ENCODE data around the gene KLHL33. TPM values are rescaled to one million over a fixed set of nuclear protein-coding genes. Genes with fewer than 3 reads are reported as not detected.
A peak's percentile ranks its signal among the peaks of the same experiment; 100 is the strongest.

Gene KLHL33
- total and polyA plus RNA-seq, 10 of the 15 experiments (the other 5 are each of a cell fraction or from before 2014, with no cell fraction given), result 0.01 to 0.16 (median 0.04) TPM; not detected in 5

DNA sequence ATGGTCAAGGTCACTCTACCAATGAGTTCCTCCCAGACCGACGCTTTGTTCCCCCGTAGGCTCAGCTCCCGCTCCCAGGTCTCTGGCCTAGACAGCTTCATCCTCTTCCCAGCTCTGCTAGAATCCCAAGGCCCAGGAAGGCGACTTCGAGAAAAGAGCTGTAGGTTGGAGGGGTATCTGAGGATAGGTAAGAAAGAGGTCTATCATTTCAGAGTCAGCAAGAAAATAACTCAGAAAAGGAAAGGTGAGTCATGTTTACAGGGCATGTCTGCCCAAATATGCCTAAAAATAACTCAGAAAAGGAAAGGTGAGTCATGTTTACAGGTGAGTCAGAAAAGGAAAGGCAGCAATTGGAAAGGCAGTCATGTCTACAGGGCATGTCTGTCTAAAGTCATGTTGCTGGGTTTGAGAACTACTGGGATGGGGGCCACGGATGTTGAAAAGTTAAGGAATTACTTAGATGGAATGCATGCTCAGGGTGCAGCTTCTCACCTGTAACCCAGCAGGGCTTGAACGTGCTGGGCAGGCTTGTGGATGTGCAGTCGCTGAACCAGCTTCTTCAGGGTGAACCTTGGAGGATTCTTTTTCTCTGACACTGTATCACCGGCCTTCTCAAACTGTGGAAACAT, 34.9 kb downstream of the KLHL33 start:
- Histone ChIP-seq H3K4me2 (ENCODE audit: control insufficient read depth, insufficient read depth) (no peak overlapping the region), H4K20me1 (ENCODE audit: control insufficient read depth, insufficient read depth) (no peaks in the 10 kb centered on the region; the same call in 1 of the 2 replicates), H3K27me3 (replicated peaks in 1 of 2; ENCODE audit: control insufficient read depth in 2 of 2, insufficient read depth in 2 of 2, low read length in 1 of 2) (no peaks in the 10 kb centered on the region), H3K79me2 (ENCODE audit: control insufficient read depth, insufficient read depth, low read length) (no peaks in the 10 kb centered on the region), H3K9me3 (replicated peaks; ENCODE audit: control insufficient read depth, insufficient read depth, low read length) (no peaks in the 10 kb centered on the region), H2AFZ (ENCODE audit: control insufficient read depth, low read depth, low read length) (no peak overlapping the region), H3K27ac (ENCODE audit: control insufficient read depth, insufficient read depth) (no peak overlapping the region), H3K4me3 (no peak overlapping the region), H3K36me3 (ENCODE audit: control insufficient read depth in 2 of 2, insufficient read depth in 2 of 2, low read length in 1 of 2) (peaks cover 5 to 31% of the 10 kb centered on the region in 2 experiments; a peak in 3 of 4 replicates), H3K4me1 (ENCODE audit: control insufficient read depth, insufficient read depth, low read length) (no peaks in the 10 kb centered on the region), H3K9ac (ENCODE audit: control insufficient read depth, insufficient read depth, low read length) (no peak overlapping the region)
- TF ChIP-seq, protein P1, sequence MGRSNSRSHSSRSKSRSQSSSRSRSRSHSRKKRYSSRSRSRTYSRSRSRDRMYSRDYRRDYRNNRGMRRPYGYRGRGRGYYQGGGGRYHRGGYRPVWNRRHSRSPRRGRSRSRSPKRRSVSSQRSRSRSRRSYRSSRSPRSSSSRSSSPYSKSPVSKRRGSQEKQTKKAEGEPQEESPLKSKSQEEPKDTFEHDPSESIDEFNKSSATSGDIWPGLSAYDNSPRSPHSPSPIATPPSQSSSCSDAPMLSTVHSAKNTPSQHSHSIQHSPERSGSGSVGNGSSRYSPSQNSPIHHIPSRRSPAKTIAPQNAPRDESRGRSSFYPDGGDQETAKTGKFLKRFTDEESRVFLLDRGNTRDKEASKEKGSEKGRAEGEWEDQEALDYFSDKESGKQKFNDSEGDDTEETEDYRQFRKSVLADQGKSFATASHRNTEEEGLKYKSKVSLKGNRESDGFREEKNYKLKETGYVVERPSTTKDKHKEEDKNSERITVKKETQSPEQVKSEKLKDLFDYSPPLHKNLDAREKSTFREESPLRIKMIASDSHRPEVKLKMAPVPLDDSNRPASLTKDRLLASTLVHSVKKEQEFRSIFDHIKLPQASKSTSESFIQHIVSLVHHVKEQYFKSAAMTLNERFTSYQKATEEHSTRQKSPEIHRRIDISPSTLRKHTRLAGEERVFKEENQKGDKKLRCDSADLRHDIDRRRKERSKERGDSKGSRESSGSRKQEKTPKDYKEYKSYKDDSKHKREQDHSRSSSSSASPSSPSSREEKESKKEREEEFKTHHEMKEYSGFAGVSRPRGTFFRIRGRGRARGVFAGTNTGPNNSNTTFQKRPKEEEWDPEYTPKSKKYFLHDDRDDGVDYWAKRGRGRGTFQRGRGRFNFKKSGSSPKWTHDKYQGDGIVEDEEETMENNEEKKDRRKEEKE (IDR thresholded peaks at IDR 0.05), result no peak
- TF ChIP-seq JUNB (IDR thresholded peaks at IDR 0.05) (peak; percentile 64), ETV6 (conservative IDR thresholded peaks at IDR 0.05 in 1 of 2, IDR thresholded peaks at IDR 0.05 in 1 of 2; ENCODE audit: borderline replicate concordance in 1 of 2, low read depth in 1 of 2) (0 out of 4 replicates have a peak, but pooled peaks of 1 of the 2 experiments have one; percentile 41)
- TF ChIP-seq, protein P2, sequence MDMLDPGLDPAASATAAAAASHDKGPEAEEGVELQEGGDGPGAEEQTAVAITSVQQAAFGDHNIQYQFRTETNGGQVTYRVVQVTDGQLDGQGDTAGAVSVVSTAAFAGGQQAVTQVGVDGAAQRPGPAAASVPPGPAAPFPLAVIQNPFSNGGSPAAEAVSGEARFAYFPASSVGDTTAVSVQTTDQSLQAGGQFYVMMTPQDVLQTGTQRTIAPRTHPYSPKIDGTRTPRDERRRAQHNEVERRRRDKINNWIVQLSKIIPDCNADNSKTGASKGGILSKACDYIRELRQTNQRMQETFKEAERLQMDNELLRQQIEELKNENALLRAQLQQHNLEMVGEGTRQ (IDR thresholded peaks at IDR 0.05; ENCODE audit: borderline replicate concordance, low read depth, low read length), result no peak
- TF ChIP-seq, protein P3, sequence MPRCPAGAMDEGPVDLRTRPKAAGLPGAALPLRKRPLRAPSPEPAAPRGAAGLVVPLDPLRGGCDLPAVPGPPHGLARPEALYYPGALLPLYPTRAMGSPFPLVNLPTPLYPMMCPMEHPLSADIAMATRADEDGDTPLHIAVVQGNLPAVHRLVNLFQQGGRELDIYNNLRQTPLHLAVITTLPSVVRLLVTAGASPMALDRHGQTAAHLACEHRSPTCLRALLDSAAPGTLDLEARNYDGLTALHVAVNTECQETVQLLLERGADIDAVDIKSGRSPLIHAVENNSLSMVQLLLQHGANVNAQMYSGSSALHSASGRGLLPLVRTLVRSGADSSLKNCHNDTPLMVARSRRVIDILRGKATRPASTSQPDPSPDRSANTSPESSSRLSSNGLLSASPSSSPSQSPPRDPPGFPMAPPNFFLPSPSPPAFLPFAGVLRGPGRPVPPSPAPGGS (IDR thresholded peaks at IDR 0.05; ENCODE audit: borderline replicate concordance, insufficient read depth, low read depth, low read length, poor library complexity, severe bottlenecking), result peak; percentile 69
- intact Hi-C loops (cut with micrococcal nuclease; ENCODE audit: unreplicated experiment) (no loop called here), in situ Hi-C loops (cut with MboI) (no loop called here)
- ChIA-PET SMC1A (ENCODE audit: uncharacterized antibody, unreplicated experiment) (interaction anchor here (1.0 to 1.3 kb wide), 2 partner anchors 15 to 25 kb away, joined by 3 read pairs; no protein-coding TSS in a partner anchor), CTCF (interaction anchor here (0.9 to 1.2 kb wide), 3 partner anchors 9 to 15 kb away, joined by 3 to 5 read pairs (median 3); partner anchors contain the start of gene TEP1), POLR2A (no interaction called here), RAD21 (ENCODE audit: unreplicated experiment) (interaction anchor here (1.3 kb wide), 1 partner anchor 13 kb away, joined by 3 read pairs; no protein-coding TSS in a partner anchor)
- FAIRE-seq (peak; percentile 44), DNase-seq (ENCODE audit: low read depth, low spot score) (no peak), ATAC-seq (no peak)
- no TSS peak for BruUV-seq (replicated peaks)
- WGBS (ENCODE audit: insufficient coverage, insufficient replicate concordance, low lambda C conversion rate, missing lambda C conversion rate), result 80% methylated on average over 10 of the region's 10 CpGs

Data from GM12878 (cell line).